Measurements from ENCODE around the gene TTLL4.

TTLL4 gene

GRCh38 chr2:218710687-218711549 lies at the start of gene TTLL4:
TTLL4 (plus strand) TSS chr2:218710835; CDS start chr2:218737677, 26,842 bp downstream.
- TF ChIP-seq CTCF (IDR thresholded peaks at IDR 0.05; ENCODE audit: low read length, missing control alignments): peak; percentile 46
- DNase-seq (ENCODE audit: low read depth): peak; percentile 97
- peak within 1 kb of the TSS; percentile 91 for H3K4me3 ChIP-seq (replicated peaks; ENCODE audit: low read depth, low read length)

- H3K4me3 ChIP-seq (replicated peaks; ENCODE audit: low read depth, low read length): no peak overlapping the region
- TF ChIP-seq CTCF (IDR thresholded peaks at IDR 0.05; ENCODE audit: low read length, missing control alignments): no peak
- DNase-seq (ENCODE audit: low read depth): no peak
These were observed 48.3 kb upstream of the TTLL4 start for GRCh38 chr2:218662377-218662776.

GRCh38 chr2:218662827-218663226 lies 47.8 kb upstream of the TTLL4 start:
- DNase-seq (ENCODE audit: low read depth): no peak
- H3K4me3 ChIP-seq (replicated peaks; ENCODE audit: low read depth, low read length): no peak overlapping the region
- no peak for TF ChIP-seq CTCF (IDR thresholded peaks at IDR 0.05; ENCODE audit: low read length, missing control alignments)

- no peak for TF ChIP-seq CTCF (IDR thresholded peaks at IDR 0.05; ENCODE audit: low read length, missing control alignments)
- no peak overlapping the region for H3K4me3 ChIP-seq (replicated peaks; ENCODE audit: low read depth, low read length)
- no peak for DNase-seq (ENCODE audit: low read depth)
These were observed 46.7 kb upstream of the TTLL4 start for GRCh38 chr2:218663901-218664300.

- no peak for DNase-seq (ENCODE audit: low read depth)
- TF ChIP-seq CTCF (IDR thresholded peaks at IDR 0.05; ENCODE audit: low read length, missing control alignments): no peak
- no peak overlapping the region for H3K4me3 ChIP-seq (replicated peaks; ENCODE audit: low read depth, low read length)
These were observed 46.0 kb upstream of the TTLL4 start for GRCh38 chr2:218664653-218665052.

- TF ChIP-seq CTCF (IDR thresholded peaks at IDR 0.05; ENCODE audit: low read length, missing control alignments): no peak
- peak overlapping the region; percentile 86 for H3K4me3 ChIP-seq (replicated peaks; ENCODE audit: low read depth, low read length)
- peak; percentile 15 for DNase-seq (ENCODE audit: low read depth)
These were observed 39.5 kb upstream of the TTLL4 start for GRCh38 chr2:218671097-218671653.

All from fibroblast of pulmonary artery (primary cell).